HEK293T (cell line): ENCODE measurements around the gene DRC1.

Experiments used
- FOXK2 ChIP-seq: fragments of 450-650 bp; IDR thresholded peaks from 2 replicates; pipeline ENCODE4 v1.6.1; 2016; ENCODE audit warnings: mild to moderate bottlenecking
- FOXM1 ChIP-seq: fragments of 450-650 bp; IDR thresholded peaks from 2 replicates; pipeline ENCODE4 v1.6.1; 2017; ENCODE audit warnings: mild to moderate bottlenecking, borderline replicate concordance
- HDGF ChIP-seq: fragments of 450-650 bp; IDR thresholded peaks from 2 replicates; pipeline ENCODE4 v1.6.1; 2017; ENCODE audit warnings: antibody characterized with exemption, borderline replicate concordance

DNA sequence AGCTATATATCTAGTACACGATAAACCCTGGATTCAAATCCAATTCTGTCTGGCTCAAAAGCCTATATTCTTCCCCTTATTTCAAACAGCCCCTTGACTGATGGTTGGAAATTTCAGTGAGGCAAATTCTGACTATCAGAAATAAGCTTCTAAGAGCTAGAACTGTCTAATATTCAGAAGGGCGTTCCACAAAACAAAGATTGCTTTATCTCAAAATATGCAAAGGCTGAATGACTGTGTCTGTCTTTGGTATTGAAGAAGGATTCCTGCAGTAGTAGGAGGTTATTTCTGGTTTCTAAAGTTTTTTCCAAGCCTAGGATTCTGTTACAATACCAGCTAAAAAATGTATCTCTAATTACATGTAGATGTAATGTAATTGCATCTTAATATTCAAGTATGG is 31.1 kb downstream of the DRC1 start:
- TF ChIP-seq HDGF: no peak
- TF ChIP-seq FOXK2: no peak
- TF ChIP-seq FOXM1: no peak
